IMR-90 (cell line): ENCODE results near the gene ARHGEF18. TPM values are rescaled to one million over a fixed set of nuclear protein-coding genes. Genes with fewer than 3 reads are reported as not detected.

Experiments used
- ATAC-seq: fragments of 200-7000 bp; cut with Tn5 transposase; 2 replicates; pipeline ENCODE4 v1.9.1; 2020; ENCODE audit warnings: low read depth, mild to moderate bottlenecking, moderate library complexity
- BruUV-seq: library from RNA; stranded (reverse); fragments of 400-500 nt; replicated peaks from 2 replicates; lab custom pipeline; 2021; lab: Mats Ljungman, UMichigan
- CTCF ChIA-PET: fragments of 300-600 bp; formaldehyde crosslinking; extraction: SDS; loops from one replicate; lab custom pipeline; 2021; ENCODE audit warnings: antibody characterized with exemption; lab: Yijun Ruan, JAX
- POLR2A ChIA-PET: fragments of 300-600 bp; sonication (Branson Sonifier 250); formaldehyde crosslinking; loops from one replicate; lab custom pipeline; 2022; ENCODE audit warnings: antibody characterized with exemption; ENCODE audit not compliant: unreplicated experiment; lab: Charles Lee
- DNase-seq: peaks from one replicate; pipeline ENCODE4 v3.0.0; 2013
- H2AFZ ChIP-seq: replicated peaks from 2 replicates; pipeline ENCODE3; 2013; ENCODE audit warnings: low read length, mild to moderate bottlenecking; ENCODE audit not compliant: poor library complexity
- H2AK5ac ChIP-seq: 2 replicates; pipeline ENCODE4 v1.6.1; 2013; ENCODE audit warnings: low read depth, low read length, inconsistent platforms
- H2AK9ac ChIP-seq: replicated peaks from 2 replicates; pipeline ENCODE3; 2013; ENCODE audit warnings: mild to moderate bottlenecking, low read depth, low read length, moderate library complexity; ENCODE audit not compliant: poor library complexity
- H2BK120ac ChIP-seq: 2 replicates; pipeline ENCODE4 v1.6.1; 2013; ENCODE audit warnings: low read depth, low read length, inconsistent platforms
- H2BK15ac ChIP-seq: 3 replicates; pipeline ENCODE4 v1.6.1; 2013; ENCODE audit warnings: low read depth, low read length, inconsistent platforms
- H2BK20ac ChIP-seq: 2 replicates; pipeline ENCODE4 v1.6.1; 2013; ENCODE audit warnings: low read depth, mild to moderate bottlenecking, inconsistent platforms, low read length, moderate library complexity
- H2BK5ac ChIP-seq: 2 replicates; pipeline ENCODE4 v1.6.1; 2013; ENCODE audit warnings: mild to moderate bottlenecking, low read depth, low read length, inconsistent platforms; ENCODE audit not compliant: poor library complexity, severe bottlenecking
- H3K14ac ChIP-seq: replicated peaks from 2 replicates; pipeline ENCODE4 v1.6.1; 2013; ENCODE audit warnings: low read depth, low read length, inconsistent platforms
- H3K18ac ChIP-seq: 2 replicates; pipeline ENCODE4 v1.6.1; 2013; ENCODE audit warnings: low read depth, low read length, control low read depth
- H3K23ac ChIP-seq: 2 replicates; pipeline ENCODE4 v1.6.1; 2013; ENCODE audit warnings: low read depth, low read length, inconsistent platforms
- H3K27ac ChIP-seq: 2 replicates; pipeline ENCODE4 v1.5.1; 2013; ENCODE audit warnings: mild to moderate bottlenecking, control low read depth, low read length; ENCODE audit not compliant: insufficient read depth
- H3K27me3 ChIP-seq: 2 replicates; pipeline ENCODE4 v1.6.1; 2013; ENCODE audit warnings: low read length; ENCODE audit not compliant: control insufficient read depth, insufficient read depth
- H3K36me3 ChIP-seq: 2 replicates; pipeline ENCODE4 v1.6.1; 2013; ENCODE audit warnings: low read length, mixed read lengths; ENCODE audit not compliant: control insufficient read depth, insufficient read depth
- H3K4ac ChIP-seq: 2 replicates; pipeline ENCODE4 v1.6.1; 2013; ENCODE audit warnings: low read depth, low read length, inconsistent platforms
- H3K4me1 ChIP-seq: 2 replicates; pipeline ENCODE4 v1.6.1; 2013; ENCODE audit warnings: low read length, mixed read lengths; ENCODE audit not compliant: control insufficient read depth, insufficient read depth
- H3K4me2 ChIP-seq: 2 replicates; pipeline ENCODE4 v1.6.1; 2013; ENCODE audit warnings: low read depth, mild to moderate bottlenecking, control low read depth, low read length, moderate library complexity
- H3K4me3 ChIP-seq: 2 replicates; pipeline ENCODE4 v1.5.1; 2013; ENCODE audit warnings: low read depth, mild to moderate bottlenecking, control low read depth, low read length, moderate library complexity; ENCODE audit not compliant: insufficient read depth
- H3K56ac ChIP-seq: 2 replicates; pipeline ENCODE4 v1.6.1; 2013; ENCODE audit warnings: low read length, inconsistent platforms; ENCODE audit not compliant: insufficient read depth; ENCODE audit errors: extremely low read depth
- H3K79me1 ChIP-seq, 2 experiments: 2 replicates each; pipeline ENCODE4 v1.6.1; 2013; ENCODE audit warnings: low read length in 2 of 2, inconsistent platforms in 1 of 2, low read depth in 1 of 2
- H3K9ac ChIP-seq: 2 replicates; pipeline ENCODE4 v1.6.1; 2013; ENCODE audit warnings: low read depth, low read length, control low read depth
- H3K9me1 ChIP-seq: 2 replicates; pipeline ENCODE4 v1.6.1; 2013; ENCODE audit warnings: low read length, inconsistent platforms; ENCODE audit not compliant: insufficient read depth
- H3K9me3 ChIP-seq: 2 replicates; pipeline ENCODE4 v1.6.1; 2013; ENCODE audit warnings: low read length; ENCODE audit not compliant: control insufficient read depth, insufficient read depth
- H4K20me1 ChIP-seq: 2 replicates; pipeline ENCODE4 v1.6.1; 2013; ENCODE audit warnings: low read length, inconsistent platforms; ENCODE audit not compliant: insufficient read depth
- H4K5ac ChIP-seq: 2 replicates; pipeline ENCODE4 v1.6.1; 2013; ENCODE audit warnings: mild to moderate bottlenecking, low read depth, low read length, control low read depth
- H4K8ac ChIP-seq, 2 experiments: 2 replicates each; pipeline ENCODE4 v1.6.1; 2013; ENCODE audit warnings: low read depth in 2 of 2, low read length in 2 of 2, control low read depth in 1 of 2, inconsistent platforms in 1 of 2
- H4K91ac ChIP-seq: 2 replicates; pipeline ENCODE4 v1.6.1; 2013; ENCODE audit warnings: low read depth, low read length, inconsistent platforms; ENCODE audit not compliant: insufficient read depth
- MXI1 ChIP-seq: IDR thresholded peaks from 2 replicates; pipeline ENCODE4 v1.6.1; 2012; ENCODE audit warnings: low read depth, mild to moderate bottlenecking, low read length, moderate library complexity, borderline replicate concordance
- NFE2L2 ChIP-seq: fragments of 150-350 bp; IDR thresholded peaks from 2 replicates; pipeline ENCODE4 v1.6.1; 2016; ENCODE audit warnings: low read depth, mild to moderate bottlenecking, low read length
- POLR2A ChIP-seq: IDR thresholded peaks from 2 replicates; pipeline ENCODE4 v1.6.1; 2012; ENCODE audit warnings: mild to moderate bottlenecking, low read depth, low read length
- RAD21 ChIP-seq: IDR thresholded peaks from 2 replicates; pipeline ENCODE4 v1.6.1; 2012; ENCODE audit warnings: low read length, improper control_type of control experiment
- RCOR1 ChIP-seq: IDR thresholded peaks from 2 replicates; pipeline ENCODE4 v1.6.1; 2012; ENCODE audit warnings: mild to moderate bottlenecking, low read length, improper control_type of control experiment; ENCODE audit not compliant: insufficient replicate concordance
- WGBS, 2 experiments: methylation state at CpG; one replicate each; pipeline versions ENCODE4 v1.1.5 to v1.1.7; 2013; ENCODE audit warnings: missing lambda C conversion rate in 2 of 2; ENCODE audit not compliant: insufficient read length in 1 of 2; ENCODE audit errors: extremely low coverage in 2 of 2; 5-methylcytosine and 5-hydroxymethylcytosine counted together
- dilution Hi-C: fragments of 300-500 bp; cut with HindIII; formaldehyde crosslinking; loops from one replicate; pipeline ENCODE4 v1.14.3; 2018; ENCODE audit warnings: low sequenced_read_pairs; ENCODE audit not compliant: unreplicated experiment
- in situ Hi-C: fragments of 300-500 bp; cut with MboI; formaldehyde crosslinking; loops from 3 replicates; pipeline ENCODE4 v1.14.3; 2019; ENCODE audit warnings: low sequenced_read_pairs, inconsistent platforms, mixed read lengths
- intact Hi-C: fragments of 100-400 bp; cut with micrococcal nuclease; formaldehyde crosslinking; loops from 2 replicates; pipeline ENCODE4 v1.10.0; 2022
- polyA plus RNA-seq, 3 experiments: library from polyadenylated mRNA; depleted of rRNA; stranded (reverse); fragments of >200 nt; gene quantifications; 2 replicates each; pipeline ENCODE4 v1.2.3, GENCODE V29; 2012; ENCODE audit warnings: low replicate concordance in 1 of 3
- total RNA-seq: library from RNA; depleted of rRNA; stranded (reverse); fragments of >200 nt; gene quantifications from 2 replicates; pipeline ENCODE4 v1.2.3, GENCODE V29; 2012

The ARHGEF18 gene
- total and polyA plus RNA-seq, 2 of the 4 experiments (the other 2 are of a cell fraction) = 11.6 to 12.4 TPM

- Histone ChIP-seq H2AK5ac (no peak overlapping the region), H2AFZ (no peak overlapping the region), H3K9me1 (no peaks in the 10 kb centered on the region; the same call in 1 of the 2 replicates), H3K27ac (no peak overlapping the region), H3K4me3 (no peak overlapping the region), H2BK120ac (no peak overlapping the region), H3K9ac (no peak overlapping the region), H4K91ac (no peak overlapping the region), H3K4me2 (no peak overlapping the region), H3K4ac (no peak overlapping the region), H2BK5ac (no peak overlapping the region), H3K14ac (no peak overlapping the region), H3K36me3 (no peaks in the 10 kb centered on the region), H3K56ac (no peak overlapping the region), H3K27me3 (no peaks in the 10 kb centered on the region), H4K5ac (no peak overlapping the region), H3K18ac (no peak overlapping the region), H4K8ac (no peak overlapping the region), H2BK20ac (no peak overlapping the region), H3K23ac (no peak overlapping the region), H3K9me3 (no peaks in the 10 kb centered on the region), H2BK15ac (no peak overlapping the region), H3K79me1 (no peaks in the 10 kb centered on the region), H2AK9ac (no peak overlapping the region), H4K20me1 (no peaks in the 10 kb centered on the region), H3K4me1 (no peaks in the 10 kb centered on the region)
- DNase-seq (no peak), ATAC-seq (no peak)
- BruUV-seq = no TSS peak
- CTCF ChIA-PET = no interaction called here
- in situ Hi-C loops = no loop called here
- TF ChIP-seq POLR2A = no peak
- no peak for TF ChIP-seq NFE2L2
- no peak for TF ChIP-seq MXI1
- no peak for TF ChIP-seq RCOR1
- no peak for TF ChIP-seq RAD21
- intact Hi-C loops = no loop called here
- POLR2A ChIA-PET = no interaction called here
- WGBS, 2 experiments = 84% methylated on average over 4 of the region's 8 CpGs; no CpG with 5 or more reads in 1 of the 2 experiments
- dilution Hi-C loops = no loop called here
These were observed 38.0 kb downstream of the ARHGEF18 start for GRCh38 chr19:7386769-7387168.
